NCI-H128 (cell line): Measurements from ENCODE around the gene GIT2.
"Not testable (repeated sequence)": the region's sequence is repeated elsewhere in the genome, so short reads cannot be mapped to it uniquely, and the experiment has no call there.

Source experiments
- DNase-seq: peaks from one replicate; lab custom pipeline; 2025; ENCODE audit not compliant: unreplicated experiment; lab: John Stamatoyannopoulos, UW

Gene GIT2

DNA sequence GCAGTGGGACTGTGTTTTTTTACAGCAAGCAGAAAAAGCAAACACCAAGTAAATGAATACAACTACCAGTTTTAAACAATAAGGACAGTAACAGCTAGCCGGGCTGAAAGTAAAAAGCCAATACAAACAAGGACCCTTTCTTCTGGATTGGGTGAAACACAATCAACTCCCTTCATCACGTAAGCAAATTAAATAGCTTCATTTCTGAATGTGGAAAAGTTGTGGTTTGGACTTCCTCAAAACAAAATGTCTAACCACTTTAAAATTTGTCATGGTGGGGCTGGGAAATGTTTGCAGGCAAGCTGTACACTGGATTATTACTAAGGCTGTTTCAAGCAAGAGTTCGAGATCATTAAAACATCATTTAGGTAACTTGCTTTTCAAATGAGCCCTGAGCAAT, 48.6 kb downstream of the GIT2 start:
- DNase-seq = no peak

DNA sequence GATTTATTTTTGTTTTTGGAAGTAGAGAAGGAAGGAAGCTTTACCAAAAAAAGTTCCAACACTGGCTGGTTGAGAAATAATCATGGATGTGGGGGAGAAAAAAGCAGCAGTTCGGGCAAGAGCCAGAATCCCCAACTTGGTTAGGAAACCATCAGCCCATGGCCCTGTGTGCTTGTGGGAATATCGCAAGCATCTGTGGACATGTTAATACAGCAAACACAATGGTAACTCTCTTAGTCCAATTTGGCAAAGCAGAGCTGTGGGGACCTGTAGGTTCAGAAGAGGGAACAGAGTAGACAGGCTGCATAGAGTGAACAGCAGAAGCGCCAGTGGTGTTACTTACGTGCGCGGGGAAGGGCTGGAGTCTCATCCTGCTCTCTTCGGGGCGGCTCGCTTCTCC, 49.3 kb downstream of the GIT2 start:
- no peak for DNase-seq

DNA sequence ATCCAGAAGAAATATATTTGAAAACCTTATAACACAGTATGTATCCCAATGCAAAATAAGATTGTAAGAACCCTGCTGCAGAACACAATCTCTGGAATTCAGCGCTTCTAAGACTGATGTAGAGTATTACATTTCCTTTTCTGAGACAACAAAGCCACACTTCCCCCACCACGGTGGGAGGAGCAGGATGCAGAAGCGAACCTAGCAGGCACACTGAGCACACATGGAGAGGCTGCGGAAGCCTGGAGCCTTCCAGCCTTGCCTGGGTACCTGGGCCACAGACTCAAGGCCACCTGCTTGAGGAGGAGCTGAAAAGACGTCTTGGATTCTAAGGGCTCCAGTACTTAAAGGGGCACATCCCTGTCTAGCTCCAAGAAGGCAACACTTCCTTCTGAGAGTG, 49.7 kb downstream of the GIT2 start:
- DNase-seq = no peak

DNA sequence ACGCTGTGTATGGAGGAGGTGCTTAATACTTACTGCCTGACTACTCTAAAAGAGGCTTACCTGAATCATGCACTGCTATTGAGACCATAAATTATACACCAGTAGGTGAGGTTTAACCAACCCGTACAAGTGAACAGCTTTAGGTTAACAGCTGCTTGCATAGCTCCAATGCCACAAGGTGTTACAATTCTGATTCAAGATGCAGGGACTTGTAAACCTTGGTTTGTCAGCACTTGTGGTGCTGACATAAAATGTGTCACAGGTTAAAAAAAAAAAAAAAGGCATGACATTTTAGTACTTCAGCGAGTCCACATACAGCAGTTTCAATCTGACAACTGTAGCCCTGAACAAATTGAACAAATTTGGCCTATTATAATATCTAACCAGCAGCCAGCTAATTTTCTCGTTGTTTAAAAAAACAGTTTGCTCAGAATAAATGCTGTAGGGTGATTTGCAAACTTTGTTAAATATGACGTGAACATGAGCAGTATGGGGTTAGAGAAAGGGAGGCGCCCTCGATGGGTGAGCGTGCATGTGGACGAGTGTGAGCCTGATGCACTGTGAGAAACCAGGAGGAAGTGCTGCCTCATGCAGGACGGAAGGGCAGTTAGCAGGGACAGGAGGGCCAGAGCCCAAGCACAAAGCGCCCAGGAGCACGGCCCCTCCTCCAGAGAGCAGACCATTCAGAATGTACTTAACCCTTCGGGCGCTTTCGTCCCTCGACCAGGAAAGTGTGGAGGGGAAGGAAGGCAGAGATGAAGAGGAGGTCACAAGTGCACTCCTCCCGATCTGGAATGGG, 51.4 kb downstream of the GIT2 start:
- no peak for DNase-seq

DNA sequence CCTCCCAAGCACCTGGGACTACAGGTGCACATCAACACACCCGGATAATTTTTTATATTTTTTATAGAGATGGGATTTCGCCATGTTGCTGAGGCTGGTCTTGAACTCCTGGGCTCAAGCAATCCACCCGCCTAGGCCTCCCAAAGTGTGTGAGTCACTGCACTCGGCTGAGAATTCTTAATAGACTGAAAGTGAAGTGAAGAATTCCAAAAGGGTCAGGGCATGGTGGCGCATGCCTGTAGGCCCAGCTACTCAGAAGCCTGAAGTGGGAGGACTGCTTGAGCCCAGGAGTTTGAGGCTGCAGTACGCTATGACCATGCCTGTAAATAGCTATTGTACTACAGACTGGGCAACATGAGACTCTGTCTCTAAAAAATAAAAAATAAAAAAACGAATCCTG, 52.4 kb downstream of the GIT2 start:
- DNase-seq = no peak

DNA sequence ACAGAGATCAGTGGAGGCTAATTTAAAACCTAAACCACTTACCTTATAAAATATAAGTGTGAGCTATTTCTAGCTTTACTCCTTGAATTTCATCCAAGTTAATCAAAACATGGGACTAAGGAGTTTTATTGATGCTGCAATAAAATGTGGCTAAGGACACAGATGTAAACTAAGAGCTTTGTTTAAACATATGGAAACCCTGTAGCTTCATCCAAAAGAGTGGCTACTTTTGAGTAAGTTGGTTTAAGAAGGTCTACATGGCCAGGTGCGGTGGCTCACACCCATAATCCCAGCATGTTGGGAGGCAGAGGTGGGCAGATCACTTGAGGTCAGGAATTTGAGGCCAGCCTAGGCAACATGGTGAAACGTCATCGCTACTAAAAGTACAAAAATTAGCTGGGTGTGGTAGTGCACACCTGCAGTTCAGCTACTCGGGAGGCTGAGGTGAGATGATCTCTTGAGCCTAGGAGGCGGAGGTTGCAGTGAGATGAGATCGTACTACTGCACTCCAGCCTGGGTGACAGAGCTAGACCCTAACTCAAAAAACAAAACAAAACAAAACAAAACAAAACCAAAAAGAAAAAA, 55.7 kb downstream of the GIT2 start:
- no peak for DNase-seq

DNA sequence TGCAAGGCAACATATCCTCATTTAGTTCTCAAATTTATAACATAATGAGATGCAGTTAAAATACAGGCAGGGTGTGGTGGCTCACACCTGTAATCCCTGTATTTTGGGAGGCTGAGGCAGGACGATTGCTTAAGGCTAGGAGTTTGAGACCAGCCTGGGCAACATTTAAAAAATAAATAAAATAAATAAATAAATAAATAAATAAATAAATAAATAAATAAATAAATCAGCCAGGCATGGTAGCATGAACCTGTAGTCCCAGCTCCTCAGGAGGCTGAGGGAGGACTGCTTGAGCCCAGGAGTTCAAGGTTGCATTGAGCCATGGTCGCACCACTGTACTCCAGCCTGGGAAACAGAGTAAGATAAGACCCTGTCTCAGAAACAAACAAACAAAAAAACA, 56.7 kb downstream of the GIT2 start:
- no peak for DNase-seq

DNA sequence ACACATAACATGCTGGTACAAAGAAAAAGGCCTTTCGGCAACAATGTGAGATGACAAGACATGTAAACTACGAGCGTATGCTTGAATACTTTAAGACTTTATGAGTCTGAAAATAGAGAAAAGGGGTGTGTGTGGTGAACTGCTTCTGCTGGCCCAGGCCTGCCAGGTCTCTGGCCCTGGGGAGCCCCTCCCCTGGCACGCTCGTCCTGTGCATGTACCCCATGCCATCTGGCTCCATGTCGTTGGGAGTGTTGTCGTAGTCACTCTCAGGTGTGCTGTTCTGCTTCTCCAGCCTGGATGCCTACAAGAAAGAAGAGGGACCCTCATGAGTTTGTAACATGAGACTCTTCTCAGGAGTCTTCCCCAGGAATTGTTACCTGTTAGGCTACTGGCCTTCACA, 57.2 kb downstream of the GIT2 start:
- DNase-seq = no peak

DNA sequence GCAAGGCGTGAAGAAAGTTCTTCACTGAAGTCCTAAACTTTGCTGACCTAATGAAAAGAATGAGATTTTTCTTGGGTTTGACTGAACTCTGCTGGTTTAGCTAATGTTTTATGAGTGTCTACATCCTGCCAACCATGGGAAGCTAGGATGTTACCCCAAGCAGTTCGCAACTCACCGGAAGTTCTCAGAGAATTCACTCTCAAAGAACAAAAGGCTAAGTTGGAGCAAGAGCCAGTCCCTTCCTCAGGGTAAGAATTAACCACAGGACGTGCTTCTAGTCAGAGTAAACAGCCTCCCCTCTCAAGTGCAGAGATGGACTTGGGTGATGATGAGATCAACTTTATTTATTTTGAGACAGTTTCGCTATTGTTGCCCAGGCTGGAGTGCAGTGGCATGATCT, 58.8 kb downstream of the GIT2 start:
- no peak for DNase-seq

DNA sequence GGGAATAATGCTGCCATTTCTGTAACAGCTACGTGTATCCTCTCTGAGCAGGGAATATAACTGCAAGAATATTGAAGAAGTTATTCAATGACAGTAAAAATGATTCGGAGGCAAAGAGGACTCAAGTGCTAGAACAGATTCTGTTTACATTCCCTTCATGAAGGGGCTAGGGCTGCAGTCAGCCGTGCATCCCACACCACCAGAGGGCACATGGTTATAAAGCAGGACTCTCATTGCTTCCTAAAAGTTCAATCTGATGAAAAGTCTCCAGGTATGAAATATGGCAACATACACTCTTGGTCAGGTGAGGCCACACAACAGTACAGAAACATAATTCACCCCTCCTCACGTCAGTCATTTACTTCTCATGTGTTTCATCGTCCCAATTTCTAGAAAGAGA, 62.1 kb downstream of the GIT2 start:
- no peak for DNase-seq

DNA sequence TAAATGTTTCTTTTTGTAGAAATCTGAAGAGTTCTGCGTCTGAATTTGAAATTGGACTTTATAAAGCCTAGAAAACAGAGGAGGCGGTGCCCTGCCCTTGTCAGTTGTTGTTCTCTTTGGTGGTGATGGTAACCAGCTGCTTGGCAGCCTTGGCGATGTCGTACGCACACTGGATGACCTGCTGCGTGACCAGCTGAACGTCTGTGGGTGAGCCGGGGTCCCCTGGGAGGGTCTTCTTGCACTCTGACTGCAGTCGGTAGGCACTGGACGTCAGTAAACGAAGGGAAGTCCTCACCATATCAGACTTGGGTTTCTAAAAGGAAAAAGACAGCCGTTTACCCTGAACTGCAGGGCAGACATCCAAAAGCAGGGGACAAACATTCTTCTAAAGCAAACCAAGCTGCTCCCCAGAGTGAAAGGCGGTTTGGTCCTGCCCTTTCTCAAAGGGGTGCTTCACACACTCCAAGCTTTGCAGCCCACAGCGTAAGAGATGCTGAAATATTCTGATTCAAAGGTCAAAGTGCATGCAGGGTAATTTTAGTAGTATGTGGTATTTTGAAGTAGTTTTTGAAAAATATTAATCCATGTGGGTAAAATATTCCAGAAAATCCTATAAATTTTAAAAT, 63.2 kb downstream of the GIT2 start:
- DNase-seq = no peak

DNA sequence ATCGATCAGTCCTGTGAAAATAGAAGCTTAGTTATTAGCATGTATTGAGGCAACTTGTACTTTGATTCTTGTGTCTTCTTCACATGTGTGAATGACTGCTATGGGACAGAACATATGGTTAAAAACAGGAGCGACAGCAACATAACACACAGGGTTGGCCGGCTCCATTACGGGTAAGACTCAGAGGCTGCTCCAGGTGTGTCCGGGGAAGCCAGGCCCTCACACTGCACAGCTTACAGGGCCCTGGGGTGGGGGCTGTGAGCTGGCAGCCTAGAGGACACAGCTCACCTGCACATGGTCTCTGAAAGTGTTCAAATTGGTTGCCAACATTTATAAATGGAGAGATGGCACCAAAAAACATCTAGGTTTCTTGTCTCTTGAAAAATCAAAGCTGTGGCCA, 65.0 kb downstream of the GIT2 start:
- DNase-seq = no peak

DNA sequence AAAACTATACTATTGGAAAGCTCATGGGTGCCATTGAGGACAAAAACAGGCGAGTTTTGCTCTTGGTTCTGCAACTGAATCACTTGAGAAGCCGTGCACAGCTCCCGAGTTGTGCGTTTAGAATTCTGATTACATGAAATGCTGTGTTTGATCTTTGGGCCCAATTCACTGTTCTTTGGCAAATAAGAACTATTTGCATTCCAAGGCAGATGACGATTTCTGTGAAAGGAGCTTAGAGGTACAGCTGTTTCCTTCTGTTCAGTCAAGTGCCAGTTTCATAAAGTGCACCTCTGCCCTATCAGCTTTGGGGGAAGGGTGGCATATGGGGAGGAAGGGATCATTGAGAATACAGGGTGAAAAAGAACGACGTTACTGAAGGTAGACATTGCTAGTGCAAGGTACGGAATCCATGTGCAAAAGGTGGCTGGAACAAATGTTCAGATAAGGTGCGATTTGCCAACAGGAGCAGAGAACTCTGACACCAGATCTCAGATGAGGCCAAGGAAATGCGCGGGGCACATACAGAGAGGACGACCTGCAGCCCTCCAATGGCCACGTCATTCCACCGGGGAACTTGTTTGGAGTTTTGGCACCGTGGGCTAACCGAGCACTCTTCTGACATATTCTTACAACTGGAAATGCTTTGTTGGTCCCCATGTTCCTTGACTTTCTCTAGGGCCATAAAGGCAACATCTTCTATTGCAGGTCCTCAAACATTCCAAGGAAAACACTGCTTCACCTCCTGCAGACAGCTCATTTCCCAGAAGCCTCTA, 66.0 kb downstream of the GIT2 start:
- no peak for DNase-seq

DNA sequence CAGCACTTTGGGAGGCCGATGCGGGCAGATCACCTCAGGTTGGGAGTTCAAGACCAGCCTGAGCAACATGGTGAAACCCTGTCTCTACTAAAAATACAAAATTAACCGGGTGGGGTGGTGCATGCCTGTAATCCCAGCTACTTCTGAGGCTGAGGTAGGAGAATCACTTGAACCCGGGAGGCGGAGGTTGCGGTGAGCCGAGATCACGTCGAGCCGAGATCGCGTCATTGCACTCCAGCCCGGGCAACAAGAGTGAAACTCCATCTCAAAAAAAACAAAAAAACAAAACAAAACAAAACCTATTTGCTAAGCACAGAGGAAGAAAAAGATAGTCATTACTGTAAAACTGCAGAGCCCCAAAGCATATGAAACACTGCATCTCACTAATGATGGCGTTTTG, 66.8 kb downstream of the GIT2 start:
- DNase-seq = not testable (repeated sequence)

DNA sequence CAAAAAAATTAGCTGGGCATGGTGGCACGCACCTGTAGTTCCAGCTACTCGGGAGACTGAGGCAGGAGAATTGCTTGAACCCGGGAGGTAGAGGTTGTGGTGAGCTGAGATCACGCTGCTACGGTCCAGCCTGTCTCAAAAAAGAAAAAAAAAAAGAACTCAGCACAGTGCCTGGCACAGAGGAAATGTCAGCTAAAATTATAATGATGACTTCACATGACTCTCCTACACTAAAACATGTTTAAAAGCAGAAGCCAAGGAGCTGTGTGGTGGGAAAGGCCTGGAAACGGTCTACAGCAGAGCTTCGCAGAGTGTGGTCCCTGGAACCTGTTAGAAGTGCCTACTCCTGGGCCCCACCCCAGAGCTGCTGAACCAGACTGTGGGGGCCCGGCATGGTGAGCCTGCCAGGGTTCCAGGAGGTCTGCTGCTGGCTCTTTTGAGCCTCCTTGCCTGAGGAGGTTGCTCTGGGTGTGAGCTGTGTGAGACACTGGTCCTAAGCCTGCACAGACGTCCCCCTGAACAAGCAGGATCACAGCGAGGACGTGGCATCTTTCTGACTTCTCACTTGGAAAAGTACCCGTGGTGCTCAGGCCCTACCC, 68.0 kb downstream of the GIT2 start:
- no peak for DNase-seq

DNA sequence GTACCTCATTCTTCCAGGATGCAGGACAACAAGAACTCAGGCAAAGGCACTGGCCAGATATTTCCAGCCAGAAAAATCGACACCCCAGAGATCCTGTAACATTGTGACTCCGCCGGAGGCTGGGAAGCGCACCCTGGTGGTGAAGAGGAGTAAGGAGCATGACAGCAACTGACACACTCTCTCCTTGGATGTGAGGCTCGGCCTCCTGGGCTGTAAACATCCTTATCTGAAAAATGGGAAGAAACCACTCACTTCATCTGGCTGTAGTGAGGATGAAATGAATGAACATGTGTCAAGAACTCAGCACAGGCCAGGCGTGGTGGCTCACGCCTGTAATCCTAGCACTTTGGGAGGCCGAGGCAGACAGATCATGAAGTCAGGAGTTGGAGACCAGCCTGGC, 68.5 kb downstream of the GIT2 start:
- DNase-seq = no peak

DNA sequence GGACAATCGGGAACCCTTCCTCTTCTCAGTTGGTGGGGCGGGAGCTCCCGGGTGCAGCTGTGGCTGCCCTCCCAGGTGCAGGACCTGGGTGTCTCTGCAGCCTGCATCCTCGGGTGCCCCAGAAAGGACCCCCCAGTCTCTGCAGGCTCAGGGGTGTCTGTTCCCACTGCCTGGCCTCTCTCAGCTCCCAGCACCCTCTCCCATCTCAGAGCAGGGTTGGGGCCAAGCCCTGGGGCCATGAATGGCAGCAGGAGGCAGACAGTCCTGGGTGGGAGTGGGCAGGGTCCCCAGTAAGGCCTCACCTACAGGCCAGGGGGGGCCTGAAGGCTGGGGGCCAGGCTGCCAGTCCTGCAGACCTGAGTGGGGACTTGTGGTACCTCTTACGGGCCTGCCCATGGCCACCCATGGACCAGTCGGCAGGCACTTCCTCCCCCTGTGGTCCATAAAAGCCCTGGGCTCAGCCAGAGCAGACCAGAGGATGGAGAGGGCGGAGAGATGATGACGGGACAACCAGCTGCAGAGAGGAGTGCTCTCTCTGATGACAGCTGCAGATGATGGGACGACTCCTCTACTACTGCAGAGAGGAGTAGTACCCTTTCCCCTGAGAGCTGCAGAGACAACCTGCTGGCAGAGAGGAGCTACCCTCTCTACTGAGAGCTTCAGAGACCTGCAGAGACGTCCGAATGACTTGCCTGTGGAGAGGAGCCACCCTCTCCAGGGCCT, 69.5 kb downstream of the GIT2 start:
- DNase-seq = no peak

DNA sequence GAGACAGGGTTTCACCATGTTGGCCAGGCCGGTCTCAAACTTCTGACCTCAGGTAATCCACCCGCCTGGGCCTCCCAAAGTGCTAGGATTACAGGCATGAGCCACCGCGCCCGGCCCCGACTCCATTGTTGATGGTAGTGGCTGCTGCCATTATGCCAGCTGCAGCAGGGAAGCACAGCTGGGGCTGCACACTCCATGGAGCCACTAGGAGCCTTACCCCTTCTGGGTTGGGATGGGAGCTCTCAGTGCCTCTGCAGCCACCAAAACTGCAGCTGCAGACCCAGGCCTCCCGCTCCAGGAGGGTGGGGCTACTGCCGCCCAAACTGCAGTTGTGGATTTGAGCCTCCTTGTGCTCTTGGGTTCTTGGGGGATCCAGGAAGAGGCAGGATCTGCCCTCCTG, 70.2 kb downstream of the GIT2 start:
- DNase-seq = no peak

DNA sequence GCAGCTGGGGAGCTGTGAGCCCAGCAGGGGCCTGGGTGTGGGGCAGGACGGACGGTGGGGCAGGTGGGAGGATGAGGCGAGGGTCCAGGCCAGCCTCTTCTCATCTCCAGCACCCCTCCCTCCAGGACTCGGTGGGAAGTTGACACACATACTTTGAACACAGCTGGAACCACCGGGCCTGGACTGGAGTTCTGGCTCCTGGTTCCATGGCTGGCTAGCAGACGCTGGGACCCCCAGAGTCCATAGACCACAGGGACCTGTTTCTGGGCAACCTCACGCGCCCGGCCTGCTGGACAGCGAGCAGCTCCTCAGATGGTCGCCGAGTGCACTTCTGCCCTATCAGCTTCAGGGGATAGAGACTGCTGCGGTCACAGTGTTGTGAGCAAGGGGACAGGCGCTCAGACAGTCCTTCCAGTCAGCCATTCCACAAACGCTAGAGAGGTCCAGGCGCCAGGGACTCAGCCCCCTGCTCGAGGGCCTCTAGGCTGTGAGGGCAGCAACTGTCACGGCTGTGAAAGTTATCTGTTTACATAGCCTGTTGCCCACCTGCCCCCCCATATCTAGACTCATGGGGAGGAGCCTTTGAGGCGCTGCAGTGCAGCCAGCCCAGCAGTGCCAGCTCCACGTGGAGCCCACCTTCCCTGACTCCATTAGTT, 70.9 kb downstream of the GIT2 start:
- no peak for DNase-seq
